GM12801 (cell line): Measurements from ENCODE around the gene CIAO2A.

Source experiments
- CTCF ChIP-seq: IDR thresholded peaks from one replicate; pipeline ENCODE4 v1.5.1; 2011; ENCODE audit warnings: control low read depth; ENCODE audit not compliant: insufficient read length; ENCODE audit errors: extremely low read depth

Gene CIAO2A

GRCh38 chr15:64035525-64035924 is 58.1 kb downstream of the CIAO2A start:
- no peak for TF ChIP-seq CTCF

- no peak for TF ChIP-seq CTCF
These were observed 59.1 kb downstream of the CIAO2A start for GRCh38 chr15:64034519-64034918.

- no peak for TF ChIP-seq CTCF
These were observed 61.3 kb downstream of the CIAO2A start for GRCh38 chr15:64032329-64032728.

- no peak for TF ChIP-seq CTCF
These were observed 63.5 kb downstream of the CIAO2A start for GRCh38 chr15:64030123-64030522.

- no peak for TF ChIP-seq CTCF
These were observed 64.0 kb downstream of the CIAO2A start for GRCh38 chr15:64029633-64030032.

GRCh38 chr15:64029110-64029509 is 64.5 kb downstream of the CIAO2A start:
- TF ChIP-seq CTCF, result no peak

GRCh38 chr15:64026591-64026990 is 67.0 kb downstream of the CIAO2A start:
- TF ChIP-seq CTCF, result no peak
